HAP-1 (cell line): ENCODE data around the gene ST8SIA1.

Experiments used
- DNase-seq, 2 experiments: peaks; one replicate each; pipeline ENCODE4 v3.0.0-alpha.2; 2016 to 2020; ENCODE audit warnings: low spot score in 2 of 2
- H3K27me3 ChIP-seq: fragments of 250-450 bp; sonication (Bioruptor Pico); 2 replicates; pipeline ENCODE4 v1.5.1; 2020; ENCODE audit warnings: low read depth, mild to moderate bottlenecking, moderate library complexity
- H3K36me3 ChIP-seq: fragments of 250-450 bp; sonication (Bioruptor Pico); replicated peaks from 2 replicates; pipeline ENCODE4 v1.5.1; 2020; ENCODE audit warnings: mild to moderate bottlenecking
- H3K4me1 ChIP-seq: fragments of 250-450 bp; sonication (Bioruptor Pico); 2 replicates; pipeline ENCODE4 v1.5.1; 2020; ENCODE audit warnings: mild to moderate bottlenecking
- H3K4me3 ChIP-seq: fragments of 250-450 bp; sonication (Bioruptor Pico); 2 replicates; pipeline ENCODE4 v1.5.1; 2020; ENCODE audit warnings: mild to moderate bottlenecking, moderate library complexity
- H3K9me3 ChIP-seq: fragments of 250-450 bp; sonication (Bioruptor Pico); 2 replicates; pipeline ENCODE4 v1.5.1; 2020; ENCODE audit warnings: mild to moderate bottlenecking, moderate library complexity
- in situ Hi-C: fragments of 300-500 bp; cut with MboI; formaldehyde crosslinking; loops from 3 replicates; pipeline ENCODE4 v1.14.3; 2020; ENCODE audit warnings: low sequenced_read_pairs, inconsistent platforms, mixed read lengths

The ST8SIA1 gene

GRCh38 chr12:22230280-22230794, 104.2 kb downstream of the ST8SIA1 start:
- in situ Hi-C loops, result no loop called here
- Histone ChIP-seq H3K4me1 (no peaks in the 10 kb centered on the region), H3K9me3 (no peaks in the 10 kb centered on the region), H3K36me3 (no peaks in the 10 kb centered on the region), H3K27me3 (no peaks in the 10 kb centered on the region), H3K4me3 (no peak overlapping the region)
- DNase-seq, result no peak

DNA sequence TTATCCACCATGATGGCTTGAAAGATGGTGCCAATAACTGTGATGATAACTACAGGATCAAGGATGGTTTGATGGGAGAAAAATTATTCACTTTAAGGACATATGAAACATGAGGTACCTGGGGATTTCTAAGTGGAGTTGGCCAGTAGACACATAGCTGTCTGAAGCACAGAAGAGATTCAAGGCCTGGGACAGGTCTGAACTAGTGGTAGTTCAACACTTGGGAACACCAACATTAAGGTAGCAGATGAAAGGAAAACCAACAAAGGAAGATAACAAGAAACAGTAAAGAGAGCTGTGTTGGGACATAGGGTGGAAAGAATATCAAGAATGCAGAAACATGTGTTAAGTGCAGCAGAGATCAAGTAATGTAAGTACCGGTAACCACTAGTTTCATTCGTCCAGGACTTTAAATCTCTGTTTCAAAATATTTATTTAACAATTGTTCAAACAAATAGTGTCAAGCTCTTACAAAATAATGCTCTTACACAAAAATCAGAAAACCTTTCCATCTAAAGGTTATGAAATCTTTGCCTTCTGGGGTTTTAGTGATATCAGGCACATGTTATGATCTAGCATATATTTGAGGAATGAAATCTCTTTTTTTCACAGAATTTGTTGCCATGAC, 104.7 kb downstream of the ST8SIA1 start:
- in situ Hi-C loops, result no loop called here

DNA sequence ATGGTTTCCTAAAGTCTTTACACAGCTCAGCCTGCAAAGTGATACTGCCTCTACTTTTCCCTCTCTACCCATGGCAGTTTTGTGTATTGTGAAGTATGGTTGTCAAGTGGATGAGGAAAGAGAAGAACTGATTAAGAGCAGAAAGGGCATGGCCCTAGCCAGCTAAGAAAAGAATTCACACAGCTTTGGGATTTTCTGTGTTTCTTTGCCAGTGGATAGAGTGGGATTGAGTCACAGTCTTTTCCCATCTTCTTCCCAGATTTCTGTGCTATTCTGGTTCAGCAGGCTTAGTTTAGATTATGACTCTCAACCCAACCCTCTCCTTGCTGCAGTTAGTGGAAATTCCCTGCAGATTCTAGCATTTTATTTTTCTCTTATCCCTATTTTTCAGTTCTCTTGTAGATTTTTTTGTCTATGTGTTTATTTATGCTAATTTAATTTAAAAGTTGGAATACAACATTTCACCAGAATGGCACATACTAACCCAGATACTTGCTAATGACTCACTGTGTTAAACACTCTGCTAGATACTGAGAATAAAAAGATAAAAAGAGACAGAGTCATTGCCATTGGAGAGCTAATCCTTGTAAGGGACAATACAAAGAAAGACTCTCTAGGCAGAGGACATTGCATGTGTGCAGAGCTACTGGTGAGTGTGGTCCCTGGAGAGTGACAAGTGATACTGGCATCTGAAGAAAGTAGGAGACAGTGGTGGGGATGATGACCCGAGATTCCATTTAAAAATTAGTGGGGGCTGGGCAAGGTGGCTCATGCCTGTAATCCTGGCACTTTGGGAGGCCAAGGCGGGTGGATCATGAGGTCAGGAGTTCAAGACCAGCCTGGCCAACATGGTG, 106.3 kb downstream of the ST8SIA1 start:
- H3K27me3 ChIP-seq, result no peaks in the 10 kb centered on the region
- no peaks in the 10 kb centered on the region for H3K9me3 ChIP-seq
- in situ Hi-C loops, result no loop called here
- no peaks in the 10 kb centered on the region for H3K4me1 ChIP-seq
- no peaks in the 10 kb centered on the region for H3K36me3 ChIP-seq
- DNase-seq, result no peak
- no peak overlapping the region for H3K4me3 ChIP-seq

More for the DNA sequence above, 104.7 kb downstream of the ST8SIA1 start:
- Histone ChIP-seq H3K4me1 (no peaks in the 10 kb centered on the region), H3K27me3 (no peaks in the 10 kb centered on the region), H3K36me3 (no peaks in the 10 kb centered on the region), H3K9me3 (no peaks in the 10 kb centered on the region), H3K4me3 (no peak overlapping the region)
- DNase-seq, result no peak

DNA sequence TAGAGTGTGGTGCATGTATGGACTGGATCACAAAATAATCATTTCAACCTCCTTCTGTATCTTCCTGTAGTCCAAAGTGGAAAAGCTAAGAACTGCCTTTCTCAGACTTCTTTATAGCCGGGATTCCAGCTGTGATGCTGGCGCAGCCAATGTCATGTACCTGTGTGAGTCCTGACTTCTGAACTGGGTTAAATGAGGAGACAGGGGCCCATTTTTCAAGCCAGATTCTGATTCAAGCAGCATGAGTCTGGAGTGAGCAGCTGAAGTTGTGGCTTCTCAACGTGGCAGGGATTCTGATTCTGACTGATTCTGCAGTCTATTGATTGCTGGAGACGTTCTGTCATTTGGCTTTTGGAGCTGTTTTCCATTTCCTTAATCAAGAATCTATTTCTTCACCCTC, 111.2 kb downstream of the ST8SIA1 start:
- no peaks in the 10 kb centered on the region for H3K4me1 ChIP-seq
- H3K9me3 ChIP-seq, result no peaks in the 10 kb centered on the region
- no peaks in the 10 kb centered on the region for H3K36me3 ChIP-seq
- H3K4me3 ChIP-seq, result no peak overlapping the region
- DNase-seq, result no peak
- in situ Hi-C loops, result no loop called here
- peaks cover 3% of the 10 kb centered on the region; the same call in 1 of the 2 replicates for H3K27me3 ChIP-seq

- Histone ChIP-seq H3K36me3 (no peaks in the 10 kb centered on the region), H3K4me3 (no peak overlapping the region), H3K9me3 (no peaks in the 10 kb centered on the region), H3K27me3 (no peaks in the 10 kb centered on the region), H3K4me1 (no peaks in the 10 kb centered on the region)
- no peak for DNase-seq
- in situ Hi-C loops, result no loop called here
These were observed 117.0 kb downstream of the ST8SIA1 start for GRCh38 chr12:22217556-22217955.

DNA sequence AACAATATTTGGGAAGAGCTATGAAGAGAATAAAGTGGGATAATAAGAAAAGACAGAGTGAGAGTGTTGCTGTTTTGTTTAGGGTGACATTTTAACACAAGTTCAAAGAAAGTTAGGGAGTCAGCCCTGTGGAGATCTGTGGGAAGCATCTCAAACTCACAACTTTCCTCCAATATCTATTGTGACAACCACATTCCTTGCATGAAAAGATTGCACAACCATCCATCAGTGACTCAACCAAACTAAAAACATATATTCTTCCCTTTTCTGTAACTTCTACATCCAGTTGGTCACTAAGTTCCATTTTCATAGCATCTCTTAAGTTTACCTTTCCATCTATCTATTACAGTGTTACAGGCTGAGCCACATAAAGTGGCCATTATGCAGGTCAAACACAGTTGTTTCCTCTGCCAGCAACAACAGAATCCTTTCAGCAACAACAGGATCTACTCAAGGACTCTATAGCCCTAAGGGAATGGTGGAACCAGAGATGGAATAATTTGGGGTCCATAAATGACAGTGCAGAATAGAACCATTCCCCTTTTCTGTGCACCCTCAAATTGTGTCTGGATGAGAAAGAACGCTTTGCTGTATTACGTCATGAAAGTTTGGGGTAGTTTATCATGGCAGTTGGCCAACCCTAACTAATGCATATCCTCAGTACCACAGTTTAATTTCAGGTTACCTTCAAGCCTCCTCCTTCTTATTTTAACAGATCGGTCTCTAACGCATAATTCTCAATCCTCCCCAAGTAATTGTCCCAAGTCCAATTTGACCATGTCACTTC, 118.8 kb downstream of the ST8SIA1 start:
- no peaks in the 10 kb centered on the region for H3K9me3 ChIP-seq
- in situ Hi-C loops, result no loop called here
- H3K27me3 ChIP-seq, result no peaks in the 10 kb centered on the region
- H3K4me3 ChIP-seq, result no peak overlapping the region
- H3K36me3 ChIP-seq, result no peaks in the 10 kb centered on the region
- DNase-seq, result no peak
- H3K4me1 ChIP-seq, result no peaks in the 10 kb centered on the region

DNA sequence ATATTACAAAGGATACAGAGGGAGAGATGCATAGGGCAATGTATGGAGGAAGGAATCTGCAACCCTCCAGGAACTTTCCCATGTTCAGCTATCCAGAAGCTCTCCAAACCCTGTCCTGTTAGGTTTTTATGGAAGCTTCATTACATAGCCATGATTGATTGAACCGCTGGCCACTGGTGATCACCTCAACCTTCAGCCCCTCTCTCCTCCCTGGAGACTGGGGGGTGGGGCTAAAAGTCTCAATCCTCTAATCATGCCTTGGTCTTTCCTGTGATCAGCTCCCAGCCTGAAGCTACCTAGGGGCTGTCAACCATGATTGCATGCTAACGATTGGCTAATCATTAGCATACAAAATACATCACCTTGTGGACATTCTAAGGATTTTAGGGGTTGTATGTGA, 123.4 kb downstream of the ST8SIA1 start:
- no peaks in the 10 kb centered on the region for H3K36me3 ChIP-seq
- DNase-seq, result no peak
- no peaks in the 10 kb centered on the region for H3K27me3 ChIP-seq
- in situ Hi-C loops, result no loop called here
- H3K9me3 ChIP-seq, result no peaks in the 10 kb centered on the region
- H3K4me1 ChIP-seq, result no peaks in the 10 kb centered on the region
- no peak overlapping the region for H3K4me3 ChIP-seq

DNA sequence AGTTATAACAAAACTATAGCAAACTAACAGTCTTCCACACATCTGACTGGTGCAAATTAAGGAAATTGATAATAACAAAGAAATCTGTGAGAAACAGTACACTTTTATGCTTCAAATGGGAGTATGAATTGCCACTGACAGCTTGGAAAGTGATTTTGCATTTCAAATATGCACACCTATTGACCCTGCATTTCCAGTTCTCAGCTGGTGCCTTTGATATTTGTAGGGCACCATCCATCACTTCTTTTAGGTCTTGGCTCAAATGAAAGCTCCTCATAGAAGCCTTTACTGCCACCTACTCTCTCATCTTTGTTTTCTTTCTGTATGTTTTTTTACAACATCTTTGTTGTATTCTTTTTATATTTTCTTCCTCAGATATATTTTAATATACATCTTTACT, 125.1 kb downstream of the ST8SIA1 start:
- no peaks in the 10 kb centered on the region for H3K4me1 ChIP-seq
- H3K27me3 ChIP-seq, result no peaks in the 10 kb centered on the region
- H3K4me3 ChIP-seq, result no peak overlapping the region
- DNase-seq, result no peak
- no peaks in the 10 kb centered on the region for H3K36me3 ChIP-seq
- no peaks in the 10 kb centered on the region for H3K9me3 ChIP-seq
- in situ Hi-C loops, result no loop called here

DNA sequence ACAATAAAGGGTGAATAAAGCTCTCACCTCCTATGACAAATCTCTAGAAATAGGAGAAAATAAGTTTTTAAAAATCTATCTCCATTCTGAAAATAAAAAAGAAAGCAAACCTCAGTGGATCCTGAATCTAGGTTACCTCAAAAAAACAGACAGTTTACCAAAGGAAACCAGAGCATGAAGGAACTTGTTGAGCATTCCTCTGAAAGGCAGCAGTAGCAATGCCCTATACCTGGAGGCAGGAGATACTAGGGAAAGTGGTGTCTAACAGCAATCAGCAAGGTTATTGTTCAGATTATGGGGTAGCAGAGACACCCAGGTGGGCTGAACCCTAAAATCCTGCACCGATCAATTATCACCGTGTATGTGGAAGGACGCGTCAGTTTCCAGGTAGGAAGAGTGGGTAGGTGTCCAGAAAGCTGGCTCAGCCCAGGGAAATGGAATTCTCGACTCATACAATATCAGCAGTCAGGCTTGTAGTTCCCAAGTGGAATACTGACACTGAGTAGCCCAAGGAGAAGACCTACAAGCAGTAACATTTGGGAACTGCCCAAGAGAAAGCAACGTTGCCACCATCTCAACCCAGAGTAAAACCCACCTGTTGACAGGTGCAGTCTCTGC, 128.3 kb downstream of the ST8SIA1 start:
- Histone ChIP-seq H3K9me3 (no peaks in the 10 kb centered on the region), H3K36me3 (no peaks in the 10 kb centered on the region), H3K4me3 (no peak overlapping the region), H3K27me3 (no peaks in the 10 kb centered on the region), H3K4me1 (no peaks in the 10 kb centered on the region)
- no peak for DNase-seq
- in situ Hi-C loops, result no loop called here

GRCh38 chr12:22204391-22204790, 130.1 kb downstream of the ST8SIA1 start:
- no peaks in the 10 kb centered on the region for H3K36me3 ChIP-seq
- no peaks in the 10 kb centered on the region for H3K4me1 ChIP-seq
- in situ Hi-C loops, result no loop called here
- H3K4me3 ChIP-seq, result no peak overlapping the region
- no peak for DNase-seq
- H3K27me3 ChIP-seq, result no peaks in the 10 kb centered on the region
- no peaks in the 10 kb centered on the region for H3K9me3 ChIP-seq

- no peak for DNase-seq
- H3K9me3 ChIP-seq, result no peaks in the 10 kb centered on the region
- no peak overlapping the region for H3K4me3 ChIP-seq
- H3K36me3 ChIP-seq, result no peaks in the 10 kb centered on the region
- H3K4me1 ChIP-seq, result no peaks in the 10 kb centered on the region
- no peaks in the 10 kb centered on the region for H3K27me3 ChIP-seq
- in situ Hi-C loops, result no loop called here
These were observed 131.7 kb downstream of the ST8SIA1 start for GRCh38 chr12:22202847-22203246.

GRCh38 chr12:22201101-22201500, 133.4 kb downstream of the ST8SIA1 start:
- Histone ChIP-seq H3K9me3 (no peaks in the 10 kb centered on the region), H3K36me3 (no peaks in the 10 kb centered on the region), H3K27me3 (no peaks in the 10 kb centered on the region), H3K4me3 (no peak overlapping the region), H3K4me1 (no peaks in the 10 kb centered on the region)
- no peak for DNase-seq
- in situ Hi-C loops, result no loop called here

DNA sequence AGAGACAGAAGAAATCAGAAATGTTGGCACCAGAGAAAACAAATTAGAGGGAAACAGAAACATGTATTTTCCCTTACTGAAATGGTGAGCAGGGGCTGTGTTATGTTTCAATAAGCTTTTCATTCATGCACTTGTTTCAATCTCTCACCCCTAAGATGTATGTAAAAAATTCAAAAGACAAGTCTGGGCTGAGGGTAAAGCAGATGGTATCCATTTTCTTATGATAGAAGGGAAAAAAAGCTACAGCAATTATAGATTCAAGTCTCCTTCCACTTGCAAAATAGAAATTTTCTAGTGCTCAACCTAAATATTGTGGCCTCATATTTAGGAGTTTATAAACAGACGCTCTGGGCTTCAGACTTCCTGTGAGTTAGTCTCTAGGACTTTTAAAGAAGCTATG, 138.3 kb downstream of the ST8SIA1 start:
- no peaks in the 10 kb centered on the region for H3K36me3 ChIP-seq
- no peaks in the 10 kb centered on the region for H3K9me3 ChIP-seq
- H3K4me1 ChIP-seq, result no peaks in the 10 kb centered on the region
- H3K4me3 ChIP-seq, result no peak overlapping the region
- DNase-seq, result no peak
- in situ Hi-C loops, result no loop called here
- H3K27me3 ChIP-seq, result no peaks in the 10 kb centered on the region
